Gastroesophageal sphincter (tissue), 3 donors: Measurements from ENCODE around the gene GOLGA7B.

Experiments
- CTCF ChIP-seq, 4 experiments: fragments of 200-600 bp in 2 of 4; fragments of 450-650 bp in 2 of 4; sonication (generic) in 1 of 4; IDR thresholded peaks; one replicate each; pipeline ENCODE4 v1.5.1; 2017 to 2019; ENCODE audit warnings: antibody characterized with exemption in 4 of 4, mild to moderate bottlenecking in 2 of 4, moderate library complexity in 2 of 4
- POLR2AphosphoS5 ChIP-seq: sonication (generic); formaldehyde crosslinking; IDR thresholded peaks from one replicate; pipeline ENCODE4 v1.6.1; 2017; ENCODE audit warnings: antibody characterized with exemption

- TF ChIP-seq POLR2AphosphoS5 (no peak), CTCF (IDR thresholded peaks at IDR 0.05) (no peak)
Observed at GRCh38 chr10:97898429-97898828, 48.8 kb downstream of the GOLGA7B start.
